Neural progenitor cell (in vitro differentiated cells): Measurements from ENCODE around the gene TSC2. TPM values are rescaled to one million over a fixed set of nuclear protein-coding genes. Genes with fewer than 3 reads are reported as not detected.
"Not testable (repeated sequence)": the region's sequence is repeated elsewhere in the genome, so short reads cannot be mapped to it uniquely, and the experiment has no call there.

Source experiments
- DNase-seq: peaks from one replicate; pipeline ENCODE4 v3.0.0-alpha.2; 2016; ENCODE audit warnings: low spot score
- H2AFZ ChIP-seq: fragments of 200-600 bp; sonication (generic); replicated peaks from 2 replicates; pipeline ENCODE4 v1.6.1; 2016; ENCODE audit warnings: antibody characterized with exemption
- H3F3A ChIP-seq: fragments of 200-600 bp; sonication (generic); 2 replicates; pipeline ENCODE4 v1.6.1; 2016; ENCODE audit warnings: antibody characterized with exemption, low read depth
- H3K27ac ChIP-seq: fragments of 200-600 bp; sonication (generic); 2 replicates; pipeline ENCODE4 v1.5.1; 2016; ENCODE audit warnings: mild to moderate bottlenecking
- H3K27me3 ChIP-seq: fragments of 200-600 bp; sonication (generic); 2 replicates; pipeline ENCODE4 v1.6.1; 2016; ENCODE audit warnings: mild to moderate bottlenecking, moderate library complexity
- H3K36me3 ChIP-seq: fragments of 200-600 bp; sonication (generic); 2 replicates; pipeline ENCODE4 v1.5.1; 2016
- H3K4me1 ChIP-seq: fragments of 200-600 bp; sonication (generic); 2 replicates; pipeline ENCODE4 v1.6.1; 2016; ENCODE audit warnings: mixed run types
- H3K4me2 ChIP-seq: fragments of 200-600 bp; sonication (generic); 2 replicates; pipeline ENCODE4 v1.6.1; 2016
- H3K4me3 ChIP-seq: fragments of 200-600 bp; sonication (generic); 2 replicates; pipeline ENCODE4 v1.5.1; 2016
- H3K79me2 ChIP-seq: fragments of 200-600 bp; sonication (generic); 2 replicates; pipeline ENCODE4 v1.6.1; 2016; ENCODE audit warnings: low read depth
- H3K9ac ChIP-seq: fragments of 200-600 bp; sonication (generic); 2 replicates; pipeline ENCODE4 v1.6.1; 2016
- H3K9me3 ChIP-seq: fragments of 200-600 bp; sonication (generic); 2 replicates; pipeline ENCODE4 v1.5.1; 2016; ENCODE audit warnings: low read depth
- H4K20me1 ChIP-seq: fragments of 200-600 bp; sonication (generic); 2 replicates; pipeline ENCODE4 v1.6.1; 2016; ENCODE audit warnings: low read depth
- H3K27ac Mint-ChIP-seq: 3 replicates; pipeline ENCODE4 v1.8.0; 2021; ENCODE audit warnings: mixed read lengths
- H3K27me3 Mint-ChIP-seq: 2 replicates; pipeline ENCODE4 v1.8.0; 2022; ENCODE audit warnings: low read depth, mild to moderate bottlenecking, inconsistent platforms, moderate library complexity, mixed read lengths; ENCODE audit not compliant: insufficient read depth
- H3K36me3 Mint-ChIP-seq: 3 replicates; pipeline ENCODE4 v1.8.0; 2021; ENCODE audit warnings: mixed read lengths
- H3K4me1 Mint-ChIP-seq: 3 replicates; pipeline ENCODE4 v1.8.0; 2021; ENCODE audit warnings: mixed read lengths
- H3K4me3 Mint-ChIP-seq: 3 replicates; pipeline ENCODE4 v1.8.0; 2021; ENCODE audit warnings: mild to moderate bottlenecking, moderate library complexity, mixed read lengths
- H3K9me3 Mint-ChIP-seq: 3 replicates; pipeline ENCODE4 v1.8.0; 2020; ENCODE audit warnings: mixed read lengths
- microRNA counts: library from miRNA; unstranded; fragments of <30 nt; microRNA quantifications from one replicate; lab custom pipeline; 2016
- microRNA-seq: library from miRNA; unstranded; fragments of <30 nt; microRNA quantifications from one replicate; pipeline ENCODE4, GENCODE V29; 2016
- small RNA-seq: library from RNA; depleted of rRNA; stranded (forward); fragments of <200 nt; gene quantifications from one replicate; pipeline ENCODE3, GENCODE V24; 2015
- total RNA-seq: library from RNA; depleted of rRNA; stranded (reverse); fragments of >200 nt; gene quantifications from 2 replicates; pipeline ENCODE4 v1.2.3, GENCODE V29; 2015; ENCODE audit warnings: low replicate concordance

TSC2 gene
- total RNA-seq, 1 donor from 2014 or later = 55.1 TPM

GRCh38 chr16:2129890-2130447 lies 82.2 kb downstream of the TSC2 start:
- not testable (repeated sequence) for H3F3A ChIP-seq, H3K27me3 ChIP-seq, DNase-seq, H3K27me3 Mint-ChIP-seq, H2AFZ ChIP-seq, H3K27ac Mint-ChIP-seq, H3K4me3 Mint-ChIP-seq, H3K9ac ChIP-seq, H3K36me3 ChIP-seq, H3K4me1 ChIP-seq, H3K9me3 Mint-ChIP-seq, H3K27ac ChIP-seq, H3K4me3 ChIP-seq, H3K9me3 ChIP-seq, H3K36me3 Mint-ChIP-seq, H3K4me2 ChIP-seq
- peaks cover 22% of the 10 kb centered on the region for H3K4me1 Mint-ChIP-seq
- Histone ChIP-seq H4K20me1 (peaks cover 23% of the 10 kb centered on the region), H3K79me2 (peaks cover 28% of the 10 kb centered on the region)

GRCh38 chr16:2133797-2134196 lies 86.0 kb downstream of the TSC2 start:
- not testable (repeated sequence) for H3K9me3 ChIP-seq, H3K36me3 Mint-ChIP-seq, H3F3A ChIP-seq, H4K20me1 ChIP-seq, H3K9ac ChIP-seq, H3K4me1 ChIP-seq, H3K27me3 Mint-ChIP-seq, H3K9me3 Mint-ChIP-seq, H3K4me2 ChIP-seq, H3K4me3 ChIP-seq, H3K27me3 ChIP-seq, H3K4me1 Mint-ChIP-seq, H3K36me3 ChIP-seq, H3K27ac Mint-ChIP-seq, H3K27ac ChIP-seq, H3K4me3 Mint-ChIP-seq, H2AFZ ChIP-seq, DNase-seq
- peaks cover 12% of the 10 kb centered on the region for H3K79me2 ChIP-seq

- H3K4me1 ChIP-seq, H4K20me1 ChIP-seq, H3K4me1 Mint-ChIP-seq, H3K27ac ChIP-seq, H3K36me3 Mint-ChIP-seq, H3F3A ChIP-seq, H2AFZ ChIP-seq, H3K27me3 ChIP-seq, H3K9me3 ChIP-seq, H3K36me3 ChIP-seq, H3K27me3 Mint-ChIP-seq, H3K27ac Mint-ChIP-seq, H3K9me3 Mint-ChIP-seq, DNase-seq: not testable (repeated sequence)
- peak overlapping the region; percentile 80 for H3K4me3 ChIP-seq
- H3K4me3 Mint-ChIP-seq = peak overlapping the region; percentile 89
- H3K79me2 ChIP-seq = peaks cover 12% of the 10 kb centered on the region
- H3K4me2 ChIP-seq = peak overlapping the region; percentile 81
- H3K9ac ChIP-seq = peak overlapping the region; percentile 45
Measured at GRCh38 chr16:2135071-2135470, 87.3 kb downstream of the TSC2 start.

GRCh38 chr16:2135770-2136490 lies 88.1 kb downstream of the TSC2 start, which contains the start of gene PKD1:
PKD1 (minus strand) TSS chr16:2135898; CDS start chr16:2135689, 209 bp downstream.
- H3K4me1 ChIP-seq, H3K36me3 Mint-ChIP-seq, H3K9me3 ChIP-seq, H3K27me3 ChIP-seq, H3K9me3 Mint-ChIP-seq, H3K4me1 Mint-ChIP-seq, H2AFZ ChIP-seq, H3K27me3 Mint-ChIP-seq, H3F3A ChIP-seq, H3K27ac ChIP-seq, H3K36me3 ChIP-seq, H4K20me1 ChIP-seq: not testable (repeated sequence)
- Mint-ChIP-seq H3K4me3 (peak within 1 kb of the TSS; percentile 97), H3K27ac (peak within 1 kb of the TSS; percentile 64)
- Histone ChIP-seq H3K4me2 (peak within 1 kb of the TSS; percentile 81), H3K79me2 (peaks cover 12% of the 10 kb centered on the region), H3K4me3 (peak within 1 kb of the TSS; percentile 80), H3K9ac (peak within 1 kb of the TSS; percentile 45)
- peak; percentile 92 for DNase-seq

MicroRNAs within 50 kb of the gene (microRNA counts, 767-probe panel; counts per million panel counts)
- microRNA hsa-miR-1225-3p (lab: Ali Mortazavi, UCI) (460 counts per million, percentile 90 among the panel's probes with 10 or more counts), microRNA hsa-miR-1225-5p (lab: Ali Mortazavi, UCI) (460 counts per million, percentile 90 among the panel's probes with 10 or more counts), microRNA hsa-miR-3180 (lab: Ali Mortazavi, UCI) (460 counts per million, percentile 90 among the panel's probes with 10 or more counts), microRNA hsa-miR-4516 (lab: Ali Mortazavi, UCI) (460 counts per million, percentile 90 among the panel's probes with 10 or more counts)

Small RNA genes within 50 kb of the gene (microRNA-seq; reads per million reads assigned to microRNA genes)
- not detected for gene MIR1225
- not detected for gene MIR3180-5
- not detected for gene MIR4516
- not detected for gene MIR6511B1

Small RNA genes within 50 kb of the gene (small RNA-seq; reads per million reads assigned to genes)
- gene MIR1225 = not detected
- gene MIR3180-5 = not detected
- not detected for gene MIR4516
- gene RF00019 = not detected
- gene RN7SL219P = not detected

Other genes starting within 250 kb of the TSC2 start
- 38.3 and 72.1 TPM in 2 replicates for gene HAGH, start 221.2 kb upstream of the TSC2 start, total RNA-seq
- 18.5 and 21.6 TPM in 2 replicates for gene FAHD1, start 220.8 kb upstream of the TSC2 start, total RNA-seq
- gene MEIOB, start 175.8 kb upstream of the TSC2 start, total RNA-seq = 1.9 and 3.7 TPM in 2 replicates
- gene HS3ST6, start 129.6 kb upstream of the TSC2 start, total RNA-seq = 1.1 TPM in 1 of 2 replicates, not detected in the other
- gene MSRB1, start 104.8 kb upstream of the TSC2 start, total RNA-seq = 19.4 and 26.9 TPM in 2 replicates
- gene RPL3L, start 93.3 kb upstream of the TSC2 start, total RNA-seq = not detected in 2 replicates
- gene NDUFB10, start 88.4 kb upstream of the TSC2 start, total RNA-seq = 155 and 160 TPM in 2 replicates
- 3,079 and 5,348 TPM in 2 replicates for gene RPS2, start 83.2 kb upstream of the TSC2 start, total RNA-seq
- not detected in 2 replicates for gene RNF151, start 81.1 kb upstream of the TSC2 start, total RNA-seq
- 30.7 and 47.6 TPM in 2 replicates for gene TBL3, start 75.9 kb upstream of the TSC2 start, total RNA-seq
- gene NOXO1, start 66.5 kb upstream of the TSC2 start, total RNA-seq = not detected in 2 replicates
- gene GFER, start 63.8 kb upstream of the TSC2 start, total RNA-seq = 35.1 and 35.5 TPM in 2 replicates
- gene SYNGR3, start 58.0 kb upstream of the TSC2 start, total RNA-seq = 4.4 and 8.7 TPM in 2 replicates
- 12.7 and 31.2 TPM in 2 replicates for gene ZNF598, start 38.2 kb upstream of the TSC2 start, total RNA-seq
- gene NPW, start 28.2 kb upstream of the TSC2 start, total RNA-seq = 0.99 TPM in 1 of 2 replicates, not detected in the other
- gene NHERF2, start 21.1 kb upstream of the TSC2 start, total RNA-seq = 3.0 and 9.1 TPM in 2 replicates
- 26.3 and 43.6 TPM in 2 replicates for gene NTHL1, start 151 bp upstream of the TSC2 start, total RNA-seq
- 16.9 and 73.4 TPM in 2 replicates for gene PKD1, start 87.9 kb downstream of the TSC2 start, total RNA-seq
- 2.1 and 4.4 TPM in 2 replicates for gene RAB26, start 100.6 kb downstream of the TSC2 start, total RNA-seq
- 24.1 and 63.6 TPM in 2 replicates for gene TRAF7, start 107.8 kb downstream of the TSC2 start, total RNA-seq
- gene CASKIN1, start 148.6 kb downstream of the TSC2 start, total RNA-seq = 1.6 and 9.0 TPM in 2 replicates
- gene MLST8, start 157.5 kb downstream of the TSC2 start, total RNA-seq = 24.9 and 89.0 TPM in 2 replicates
- gene BRICD5, start 162.9 kb downstream of the TSC2 start, total RNA-seq = 5.2 and 14.5 TPM in 2 replicates
- gene PGP, start 166.9 kb downstream of the TSC2 start, total RNA-seq = 13.3 and 42.9 TPM in 2 replicates
- gene E4F1, start 175.6 kb downstream of the TSC2 start, total RNA-seq = 7.4 and 37.7 TPM in 2 replicates
- gene DNASE1L2, start 188.5 kb downstream of the TSC2 start, total RNA-seq = 0.21 and 1.6 TPM in 2 replicates
- 39.7 and 85.6 TPM in 2 replicates for gene ECI1, start 203.6 kb downstream of the TSC2 start, total RNA-seq
- gene RNPS1, start 220.1 kb downstream of the TSC2 start, total RNA-seq = 176 and 284 TPM in 2 replicates